Panc1 (cell line): ENCODE results near the gene CLNK. TPM values are rescaled to one million over a fixed set of nuclear protein-coding genes. Genes with fewer than 3 reads are reported as not detected.

ENCODE experiments used
- ATAC-seq: fragments of 200-7000 bp; cut with Tn5 transposase; 2 replicates; pipeline ENCODE4 v1.9.1; 2020; ENCODE audit warnings: mild to moderate bottlenecking, moderate library complexity
- BruUV-seq: library from RNA; stranded (reverse); fragments of 400-500 nt; replicated peaks from 2 replicates; lab custom pipeline; 2021; lab: Mats Ljungman, UMichigan
- CTCF ChIA-PET: fragments of 300-600 bp; sonication (Branson Sonifier 250); formaldehyde crosslinking; loops from one replicate; lab custom pipeline; 2022; ENCODE audit warnings: antibody characterized with exemption; lab: Charles Lee
- POLR2A ChIA-PET: fragments of 300-600 bp; sonication (Branson Sonifier 250); formaldehyde crosslinking; loops from one replicate; lab custom pipeline; 2022; ENCODE audit warnings: antibody characterized with exemption; lab: Charles Lee
- DNase-seq: peaks from one replicate; pipeline ENCODE4 v3.0.0-alpha.2; 2010; ENCODE audit warnings: low read depth, low spot score
- H3K27ac ChIP-seq: 2 replicates; pipeline ENCODE4 v1.5.1; 2011; ENCODE audit warnings: mild to moderate bottlenecking, low read length, inconsistent platforms
- H3K27me3 ChIP-seq: fragments of 200-500 bp; sonication (Bioruptor generic); 2 replicates; pipeline ENCODE4 v1.6.0; 2014; ENCODE audit warnings: low read length, inconsistent platforms; ENCODE audit not compliant: control insufficient read depth, insufficient read depth
- H3K36me3 ChIP-seq: fragments of 200-500 bp; sonication (Bioruptor generic); 2 replicates; pipeline ENCODE4 v1.5.1; 2014; ENCODE audit warnings: inconsistent platforms, mild to moderate bottlenecking, low read length, moderate library complexity; ENCODE audit not compliant: control insufficient read depth, insufficient read depth
- H3K4me1 ChIP-seq: 2 replicates; pipeline ENCODE4 v1.5.1; 2011; ENCODE audit warnings: inconsistent platforms, mild to moderate bottlenecking, low read length, moderate library complexity; ENCODE audit not compliant: control insufficient read depth, insufficient read depth
- H3K4me3 ChIP-seq, 2 experiments: 2 replicates each; pipeline ENCODE4 v1.5.1; 2011 to 2012; ENCODE audit warnings: low read depth in 2 of 2, low read length in 2 of 2, mild to moderate bottlenecking in 2 of 2, inconsistent platforms in 1 of 2, moderate library complexity in 1 of 2
- H3K9me3 ChIP-seq: fragments of 200-500 bp; sonication (Bioruptor generic); 2 replicates; pipeline ENCODE4 v1.5.1; 2014; ENCODE audit warnings: low read depth, mild to moderate bottlenecking, inconsistent platforms, low read length, moderate library complexity; ENCODE audit not compliant: control insufficient read depth, insufficient read depth
- POLR2AphosphoS5 ChIP-seq: IDR thresholded peaks from 2 replicates; pipeline ENCODE4 v1.6.1; 2012; ENCODE audit warnings: mild to moderate bottlenecking, low read depth, low read length, moderate library complexity
- SIN3A ChIP-seq: IDR thresholded peaks from 2 replicates; pipeline ENCODE4 v1.6.1; 2012; ENCODE audit warnings: low read depth, mild to moderate bottlenecking, low read length, moderate library complexity, borderline replicate concordance; ENCODE audit not compliant: insufficient read depth
- TCF7L2 ChIP-seq: IDR thresholded peaks from 2 replicates; pipeline ENCODE4 v1.6.1; 2011; ENCODE audit warnings: mild to moderate bottlenecking, low read depth, low read length, inconsistent platforms
- in situ Hi-C: cut with HindIII; loops from 2 replicates; pipeline ENCODE4 v1.10.0; 2016; ENCODE audit warnings: low sequenced_read_pairs, low pct_unique_long_range_greater_than_20kb
- intact Hi-C: fragments of 100-400 bp; cut with micrococcal nuclease; formaldehyde crosslinking; loops from one replicate; pipeline ENCODE4 v1.10.0; 2022; ENCODE audit not compliant: unreplicated experiment
- total RNA-seq: library from RNA; stranded (reverse); gene quantifications from one replicate; pipeline ENCODE4 v1.2.1, GENCODE V29; 2021; ENCODE audit not compliant: unreplicated experiment
- TF ChIP-seq, protein P1 (sequence below): fragments of 450-650 bp; IDR thresholded peaks from 2 replicates; pipeline ENCODE4 v1.5.1; 2017; ENCODE audit warnings: mild to moderate bottlenecking
- TF ChIP-seq, protein P2 (sequence below), 2 experiments: IDR thresholded peaks; 2 replicates each; pipeline ENCODE4 v1.6.1; 2011 to 2012; ENCODE audit warnings: low read depth in 2 of 2, control low read depth in 1 of 2, low read length in 1 of 2, mild to moderate bottlenecking in 1 of 2, moderate library complexity in 1 of 2; ENCODE audit not compliant: insufficient read depth in 1 of 2

Gene CLNK
- total RNA-seq, 1 experiment from 2014 or later = not detected

DNA sequence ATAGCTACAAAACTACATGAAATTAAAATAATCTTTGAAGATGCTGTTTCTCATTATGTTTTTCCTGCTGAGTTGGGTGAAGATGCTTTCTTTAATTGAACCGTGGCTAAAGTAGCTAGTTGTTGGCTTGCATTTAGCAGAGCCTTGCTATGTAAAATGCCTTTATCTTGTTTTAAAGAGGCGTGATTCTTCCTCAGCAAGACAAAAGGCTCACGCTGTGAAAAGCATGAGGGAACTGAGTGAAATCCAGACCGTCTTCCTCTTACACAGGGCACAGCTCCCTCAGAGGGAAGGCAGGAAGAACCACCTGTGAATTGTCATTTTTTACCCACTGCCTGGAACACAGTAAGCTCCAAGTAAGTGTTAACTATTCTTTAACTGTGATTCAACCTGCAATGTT is 188.4 kb downstream of the CLNK start:
- intact Hi-C loops = no loop called here
- ChIA-PET CTCF (no interaction called here), POLR2A (no interaction called here)
- Histone ChIP-seq H3K27ac (no peak overlapping the region), H3K9me3 (no peaks in the 10 kb centered on the region), H3K36me3 (no peaks in the 10 kb centered on the region), H3K4me3 (no peak overlapping the region), H3K4me1 (no peaks in the 10 kb centered on the region), H3K27me3 (no peaks in the 10 kb centered on the region)
- no TSS peak for BruUV-seq
- ATAC-seq = no peak
- no peak for DNase-seq
- in situ Hi-C loops = no loop called here
- no peak for TF ChIP-seq SIN3A
- TF ChIP-seq, protein P1, sequence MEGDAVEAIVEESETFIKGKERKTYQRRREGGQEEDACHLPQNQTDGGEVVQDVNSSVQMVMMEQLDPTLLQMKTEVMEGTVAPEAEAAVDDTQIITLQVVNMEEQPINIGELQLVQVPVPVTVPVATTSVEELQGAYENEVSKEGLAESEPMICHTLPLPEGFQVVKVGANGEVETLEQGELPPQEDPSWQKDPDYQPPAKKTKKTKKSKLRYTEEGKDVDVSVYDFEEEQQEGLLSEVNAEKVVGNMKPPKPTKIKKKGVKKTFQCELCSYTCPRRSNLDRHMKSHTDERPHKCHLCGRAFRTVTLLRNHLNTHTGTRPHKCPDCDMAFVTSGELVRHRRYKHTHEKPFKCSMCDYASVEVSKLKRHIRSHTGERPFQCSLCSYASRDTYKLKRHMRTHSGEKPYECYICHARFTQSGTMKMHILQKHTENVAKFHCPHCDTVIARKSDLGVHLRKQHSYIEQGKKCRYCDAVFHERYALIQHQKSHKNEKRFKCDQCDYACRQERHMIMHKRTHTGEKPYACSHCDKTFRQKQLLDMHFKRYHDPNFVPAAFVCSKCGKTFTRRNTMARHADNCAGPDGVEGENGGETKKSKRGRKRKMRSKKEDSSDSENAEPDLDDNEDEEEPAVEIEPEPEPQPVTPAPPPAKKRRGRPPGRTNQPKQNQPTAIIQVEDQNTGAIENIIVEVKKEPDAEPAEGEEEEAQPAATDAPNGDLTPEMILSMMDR = no peak
- TF ChIP-seq, protein P2, sequence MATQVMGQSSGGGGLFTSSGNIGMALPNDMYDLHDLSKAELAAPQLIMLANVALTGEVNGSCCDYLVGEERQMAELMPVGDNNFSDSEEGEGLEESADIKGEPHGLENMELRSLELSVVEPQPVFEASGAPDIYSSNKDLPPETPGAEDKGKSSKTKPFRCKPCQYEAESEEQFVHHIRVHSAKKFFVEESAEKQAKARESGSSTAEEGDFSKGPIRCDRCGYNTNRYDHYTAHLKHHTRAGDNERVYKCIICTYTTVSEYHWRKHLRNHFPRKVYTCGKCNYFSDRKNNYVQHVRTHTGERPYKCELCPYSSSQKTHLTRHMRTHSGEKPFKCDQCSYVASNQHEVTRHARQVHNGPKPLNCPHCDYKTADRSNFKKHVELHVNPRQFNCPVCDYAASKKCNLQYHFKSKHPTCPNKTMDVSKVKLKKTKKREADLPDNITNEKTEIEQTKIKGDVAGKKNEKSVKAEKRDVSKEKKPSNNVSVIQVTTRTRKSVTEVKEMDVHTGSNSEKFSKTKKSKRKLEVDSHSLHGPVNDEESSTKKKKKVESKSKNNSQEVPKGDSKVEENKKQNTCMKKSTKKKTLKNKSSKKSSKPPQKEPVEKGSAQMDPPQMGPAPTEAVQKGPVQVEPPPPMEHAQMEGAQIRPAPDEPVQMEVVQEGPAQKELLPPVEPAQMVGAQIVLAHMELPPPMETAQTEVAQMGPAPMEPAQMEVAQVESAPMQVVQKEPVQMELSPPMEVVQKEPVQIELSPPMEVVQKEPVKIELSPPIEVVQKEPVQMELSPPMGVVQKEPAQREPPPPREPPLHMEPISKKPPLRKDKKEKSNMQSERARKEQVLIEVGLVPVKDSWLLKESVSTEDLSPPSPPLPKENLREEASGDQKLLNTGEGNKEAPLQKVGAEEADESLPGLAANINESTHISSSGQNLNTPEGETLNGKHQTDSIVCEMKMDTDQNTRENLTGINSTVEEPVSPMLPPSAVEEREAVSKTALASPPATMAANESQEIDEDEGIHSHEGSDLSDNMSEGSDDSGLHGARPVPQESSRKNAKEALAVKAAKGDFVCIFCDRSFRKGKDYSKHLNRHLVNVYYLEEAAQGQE (IDR thresholded peaks at IDR 0.05; ENCODE audit: insufficient read depth in 1 of 2, low read depth in 2 of 2, low read length in 1 of 2) = no peak

DNA sequence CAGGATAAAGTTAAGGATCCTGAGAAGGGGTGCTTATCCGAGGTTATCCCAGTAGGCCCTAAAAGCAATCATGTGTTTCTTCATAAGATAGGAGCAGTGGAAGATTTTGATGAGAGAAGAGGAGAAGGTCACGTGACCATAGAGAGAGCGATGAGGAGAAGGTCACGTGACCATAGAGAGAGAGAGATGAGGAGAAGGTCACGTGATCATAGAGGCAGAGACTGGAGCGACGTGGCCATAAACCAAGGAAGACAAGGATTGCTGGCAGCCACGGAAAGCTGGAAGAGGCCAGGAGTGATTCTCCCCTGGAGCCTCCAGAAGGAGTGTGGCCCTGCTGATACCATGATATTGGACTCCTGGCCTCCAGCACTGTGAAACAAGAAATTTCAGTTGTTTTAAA is 188.9 kb downstream of the CLNK start:
- Histone ChIP-seq H3K27ac (no peak overlapping the region), H3K36me3 (no peaks in the 10 kb centered on the region), H3K4me3 (no peak overlapping the region), H3K4me1 (no peaks in the 10 kb centered on the region), H3K27me3 (no peaks in the 10 kb centered on the region), H3K9me3 (no peaks in the 10 kb centered on the region)
- ATAC-seq (no peak), DNase-seq (no peak)
- in situ Hi-C loops = no loop called here
- CTCF ChIA-PET = no interaction called here
- POLR2A ChIA-PET = no interaction called here
- no TSS peak for BruUV-seq
- intact Hi-C loops = no loop called here
- TF ChIP-seq, protein P2 (IDR thresholded peaks at IDR 0.05; ENCODE audit: insufficient read depth in 1 of 2, low read depth in 2 of 2, low read length in 1 of 2) = no peak
- TF ChIP-seq TCF7L2 (no peak), POLR2AphosphoS5 (no peak), SIN3A (no peak)
- TF ChIP-seq, protein P1 = no peak
